Adrenal gland (tissue), 5 donors: Measurements from ENCODE around the gene CA10.

Source experiments
- CTCF ChIP-seq, 6 experiments: fragments of 450-650 bp in 4 of 6; fragments of 200-600 bp in 2 of 6; sonication (generic) in 1 of 6; IDR thresholded peaks; 1 replicate in 5 of 6; 2 replicates in 1 of 6; pipeline versions ENCODE4 v1.5.1 to v1.8.0; 2016 to 2021; ENCODE audit warnings: antibody characterized with exemption in 6 of 6, mild to moderate bottlenecking in 2 of 6, moderate library complexity in 1 of 6
- POLR2A ChIP-seq, 2 donors: fragments of 450-650 bp; IDR thresholded peaks; one replicate each; pipeline ENCODE4 v1.6.1; 2017; ENCODE audit warnings: antibody characterized with exemption in 2 of 2, mild to moderate bottlenecking in 2 of 2, moderate library complexity in 1 of 2
- donor health status: DM: no; HTN: no; CAD: no.

GRCh38 chr17:51604299-51605020 lies 554.1 kb downstream of the CA10 start:
- TF ChIP-seq POLR2A (IDR thresholded peaks at IDR 0.05) = no peak
- no peak for TF ChIP-seq CTCF (IDR thresholded peaks at IDR 0.05)
